GM13977 (cell line): ENCODE results near the gene NOS3.

Source experiments
- DNase-seq: peaks from one replicate; pipeline ENCODE4 v3.0.0; 2012; ENCODE audit warnings: low spot score
- in situ Hi-C: fragments of 300-500 bp; cut with MboI; formaldehyde crosslinking; loops from one replicate; pipeline ENCODE4 v1.12.0; 2022; ENCODE audit warnings: low sequenced_read_pairs, low pct_unique_long_range_greater_than_20kb, mixed read lengths, inconsistent platforms; ENCODE audit not compliant: unreplicated experiment
- TF ChIP-seq, protein P1 (sequence below): IDR thresholded peaks from 2 replicates; pipeline ENCODE4 v1.5.1; 2012; ENCODE audit warnings: mild to moderate bottlenecking, control low read depth; ENCODE audit not compliant: insufficient read depth; ENCODE audit errors: extremely low read depth, missing control alignments

Gene NOS3

GRCh38 chr7:151061213-151062110, 70.6 kb downstream of the NOS3 start:
- DNase-seq: no peak
- TF ChIP-seq, protein P1, sequence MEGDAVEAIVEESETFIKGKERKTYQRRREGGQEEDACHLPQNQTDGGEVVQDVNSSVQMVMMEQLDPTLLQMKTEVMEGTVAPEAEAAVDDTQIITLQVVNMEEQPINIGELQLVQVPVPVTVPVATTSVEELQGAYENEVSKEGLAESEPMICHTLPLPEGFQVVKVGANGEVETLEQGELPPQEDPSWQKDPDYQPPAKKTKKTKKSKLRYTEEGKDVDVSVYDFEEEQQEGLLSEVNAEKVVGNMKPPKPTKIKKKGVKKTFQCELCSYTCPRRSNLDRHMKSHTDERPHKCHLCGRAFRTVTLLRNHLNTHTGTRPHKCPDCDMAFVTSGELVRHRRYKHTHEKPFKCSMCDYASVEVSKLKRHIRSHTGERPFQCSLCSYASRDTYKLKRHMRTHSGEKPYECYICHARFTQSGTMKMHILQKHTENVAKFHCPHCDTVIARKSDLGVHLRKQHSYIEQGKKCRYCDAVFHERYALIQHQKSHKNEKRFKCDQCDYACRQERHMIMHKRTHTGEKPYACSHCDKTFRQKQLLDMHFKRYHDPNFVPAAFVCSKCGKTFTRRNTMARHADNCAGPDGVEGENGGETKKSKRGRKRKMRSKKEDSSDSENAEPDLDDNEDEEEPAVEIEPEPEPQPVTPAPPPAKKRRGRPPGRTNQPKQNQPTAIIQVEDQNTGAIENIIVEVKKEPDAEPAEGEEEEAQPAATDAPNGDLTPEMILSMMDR: no peak
- in situ Hi-C loops: no loop called here

- in situ Hi-C loops: no loop called here
- DNase-seq: no peak
- TF ChIP-seq, protein P1: no peak
Observed at GRCh38 chr7:151062111-151062398, 71.2 kb downstream of the NOS3 start.

DNA sequence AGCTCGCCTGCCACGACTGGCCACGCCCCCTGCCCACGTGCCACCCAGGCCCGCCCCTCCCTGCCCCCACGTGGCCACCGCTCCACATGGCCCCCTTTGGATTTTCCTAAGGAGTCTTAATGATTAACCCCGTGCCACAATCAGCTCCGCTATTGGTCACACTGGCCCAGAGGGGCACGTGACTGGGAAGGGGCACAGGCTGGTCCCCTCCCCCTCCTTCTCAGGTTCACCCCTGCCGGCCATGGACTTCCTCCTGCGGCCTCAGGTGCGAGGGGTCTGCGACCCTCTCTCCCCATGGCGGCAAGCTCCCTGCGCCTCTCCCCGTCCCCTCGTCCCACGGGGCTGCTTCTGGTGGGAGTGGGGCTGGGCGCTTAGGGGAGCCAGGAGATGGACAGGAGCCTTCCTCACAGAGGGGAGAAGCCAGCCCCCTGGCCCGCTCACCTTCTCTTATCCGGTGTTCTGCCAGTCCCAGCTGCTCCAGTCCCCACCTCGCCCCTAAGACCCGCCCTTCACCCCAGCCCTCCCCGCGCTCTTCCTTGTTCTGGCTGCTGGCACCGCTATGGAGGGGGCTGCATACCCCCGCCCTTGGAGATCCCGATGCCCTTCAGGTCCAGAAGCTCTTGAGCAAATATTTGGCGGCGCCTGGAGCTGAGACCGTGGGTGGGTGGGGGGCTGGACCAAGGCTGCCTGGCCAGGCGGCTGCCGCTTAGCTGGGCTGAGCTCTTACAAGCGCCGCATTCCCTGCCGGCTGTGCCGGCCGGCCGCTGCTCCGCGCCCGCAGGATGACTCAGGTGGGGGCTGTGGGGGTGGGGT, 71.8 kb downstream of the NOS3 start:
- TF ChIP-seq, protein P1: no peak
- in situ Hi-C loops: no loop called here
- no peak for DNase-seq

GRCh38 chr7:151063212-151063561, 72.4 kb downstream of the NOS3 start:
- DNase-seq: no peak
- in situ Hi-C loops: no loop called here
- TF ChIP-seq, protein P1: no peak
